ENCODE data around the gene DIO1. TPM values are rescaled to one million over a fixed set of nuclear protein-coding genes. Genes with fewer than 3 reads are reported as not detected.

Gene DIO1
- polyA plus RNA-seq, 1 of the 3 experiments (the other 2 are of a cell fraction) = not detected

GRCh38 chr1:53862507-53862906 is 31.5 kb upstream of the DIO1 start:
- WGBS (ENCODE audit: low lambda C conversion rate) = 85% methylated on average over 7 of the region's 7 CpGs
- no peaks in the 10 kb centered on the region for H3F3A ChIP-seq (replicated peaks; ENCODE audit: insufficient read depth)
- POLR2A ChIA-PET = no interaction called here
- H3K4me3 ChIP-seq (ENCODE audit: low read depth in 2 of 2, low read length in 1 of 2) = no peak overlapping the region
- H3K4me1 ChIP-seq (ENCODE audit: control insufficient read depth in 1 of 2, insufficient read depth in 2 of 2, low read depth in 1 of 2, low read length in 1 of 2) = no peaks in the 10 kb centered on the region
- DNase-seq = no peak
- H4K20me1 ChIP-seq (ENCODE audit: insufficient read depth) = no peaks in the 10 kb centered on the region
- no peak overlapping the region for H3K9ac ChIP-seq
- no peak overlapping the region for H3K27ac ChIP-seq (ENCODE audit: low read depth in 2 of 2, low read length in 1 of 2)
- H3K27me3 ChIP-seq (ENCODE audit: insufficient read depth) = no peaks in the 10 kb centered on the region
- CTCF ChIA-PET = interaction anchor here (0.7 to 5.0 kb wide), 7 partner anchors 8 to 414 kb away, joined by 3 to 51 read pairs (median 22); no protein-coding TSS in a partner anchor
- no peak overlapping the region for H3K4me2 ChIP-seq
- TF ChIP-seq ELF1 (IDR thresholded peaks at IDR 0.05) = no peak
- no peak for TF ChIP-seq USF1 (IDR thresholded peaks at IDR 0.05; ENCODE audit: borderline replicate concordance, low read depth)
- no peak overlapping the region for H2AFZ ChIP-seq (ENCODE audit: low read depth)
- no peaks in the 10 kb centered on the region for H3K79me2 ChIP-seq (ENCODE audit: insufficient read depth)
- H3K9me2 ChIP-seq = no peaks in the 10 kb centered on the region
- peaks cover 9 to 34% of the 10 kb centered on the region in 2 experiments for H3K36me3 ChIP-seq (replicated peaks in 1 of 2; ENCODE audit: control insufficient read depth in 1 of 2, insufficient read depth in 2 of 2, low read length in 1 of 2)
- no peaks in the 10 kb centered on the region for H3K9me3 ChIP-seq

GRCh38 chr1:53868565-53868964 is 25.4 kb upstream of the DIO1 start:
- H3K4me1 ChIP-seq (ENCODE audit: control insufficient read depth in 1 of 2, insufficient read depth in 2 of 2, low read depth in 1 of 2, low read length in 1 of 2) = no peaks in the 10 kb centered on the region
- H3K9ac ChIP-seq = no peak overlapping the region
- no peak overlapping the region for H3K27ac ChIP-seq (ENCODE audit: low read depth in 2 of 2, low read length in 1 of 2)
- DNase-seq = no peak
- no peaks in the 10 kb centered on the region for H3K9me2 ChIP-seq
- ChIA-PET POLR2A (no interaction called here), CTCF (interaction anchor here (0.8 to 3.7 kb wide), 5 partner anchors 7 to 91 kb away, joined by 4 to 24 read pairs (median 18); no protein-coding TSS in a partner anchor)
- no peaks in the 10 kb centered on the region for H3F3A ChIP-seq (replicated peaks; ENCODE audit: insufficient read depth)
- H3K36me3 ChIP-seq (replicated peaks in 1 of 2; ENCODE audit: control insufficient read depth in 1 of 2, insufficient read depth in 2 of 2, low read length in 1 of 2) = peaks cover 33 to 43% of the 10 kb centered on the region in 2 experiments
- no peak overlapping the region for H2AFZ ChIP-seq (ENCODE audit: low read depth)
- 80% methylated on average over 1 of the region's 1 CpG for WGBS (ENCODE audit: low lambda C conversion rate)
- H3K4me2 ChIP-seq = no peak overlapping the region
- no peaks in the 10 kb centered on the region for H3K79me2 ChIP-seq (ENCODE audit: insufficient read depth)
- H3K27me3 ChIP-seq (ENCODE audit: insufficient read depth) = no peaks in the 10 kb centered on the region
- no peak overlapping the region for H3K4me3 ChIP-seq (ENCODE audit: low read depth in 2 of 2, low read length in 1 of 2)
- no peaks in the 10 kb centered on the region for H4K20me1 ChIP-seq (ENCODE audit: insufficient read depth)
- no peaks in the 10 kb centered on the region for H3K9me3 ChIP-seq
- TF ChIP-seq YY1 (IDR thresholded peaks at IDR 0.05; ENCODE audit: low read depth) (no peak), PBX3 (IDR thresholded peaks at IDR 0.05) (no peak), ELF1 (IDR thresholded peaks at IDR 0.05) (no peak), TCF12 (IDR thresholded peaks at IDR 0.05) (no peak), USF2 (IDR thresholded peaks at IDR 0.05; ENCODE audit: borderline replicate concordance, low read depth, low read length) (no peak), USF1 (IDR thresholded peaks at IDR 0.05; ENCODE audit: borderline replicate concordance, low read depth) (no peak), FOXJ3 (CRISPR knock-in tag; IDR thresholded peaks at IDR 0.05) (no peak), RFX5 (IDR thresholded peaks at IDR 0.05; ENCODE audit: low read length) (no peak), FOSL2 (IDR thresholded peaks at IDR 0.05; ENCODE audit: borderline replicate concordance, low read depth) (no peak), JUND (IDR thresholded peaks at IDR 0.05) (no peak), SMC3 (IDR thresholded peaks at IDR 0.05; ENCODE audit: low read depth, low read length) (no peak), RAD21 (IDR thresholded peaks at IDR 0.05; ENCODE audit: low read length) (no peak), REST (IDR thresholded peaks at IDR 0.05; ENCODE audit: low read depth, low read length) (no peak), CHD2 (IDR thresholded peaks at IDR 0.05; ENCODE audit: low read length, partially characterized antibody) (no peak), POLR2AphosphoS5 (IDR thresholded peaks at IDR 0.05; ENCODE audit: low read depth, low read length) (no peak)
- TF ChIP-seq, protein P1, sequence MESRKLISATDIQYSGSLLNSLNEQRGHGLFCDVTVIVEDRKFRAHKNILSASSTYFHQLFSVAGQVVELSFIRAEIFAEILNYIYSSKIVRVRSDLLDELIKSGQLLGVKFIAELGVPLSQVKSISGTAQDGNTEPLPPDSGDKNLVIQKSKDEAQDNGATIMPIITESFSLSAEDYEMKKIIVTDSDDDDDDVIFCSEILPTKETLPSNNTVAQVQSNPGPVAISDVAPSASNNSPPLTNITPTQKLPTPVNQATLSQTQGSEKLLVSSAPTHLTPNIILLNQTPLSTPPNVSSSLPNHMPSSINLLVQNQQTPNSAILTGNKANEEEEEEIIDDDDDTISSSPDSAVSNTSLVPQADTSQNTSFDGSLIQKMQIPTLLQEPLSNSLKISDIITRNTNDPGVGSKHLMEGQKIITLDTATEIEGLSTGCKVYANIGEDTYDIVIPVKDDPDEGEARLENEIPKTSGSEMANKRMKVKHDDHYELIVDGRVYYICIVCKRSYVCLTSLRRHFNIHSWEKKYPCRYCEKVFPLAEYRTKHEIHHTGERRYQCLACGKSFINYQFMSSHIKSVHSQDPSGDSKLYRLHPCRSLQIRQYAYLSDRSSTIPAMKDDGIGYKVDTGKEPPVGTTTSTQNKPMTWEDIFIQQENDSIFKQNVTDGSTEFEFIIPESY (IDR thresholded peaks at IDR 0.05; ENCODE audit: borderline replicate concordance, low read depth) = no peak

All from SK-N-SH (cell line).